Astrocyte (in vitro differentiated cells and primary cell): ENCODE measurements around the gene ANKRD11. TPM values are rescaled to one million over a fixed set of nuclear protein-coding genes. Genes with fewer than 3 reads are reported as not detected.

Source experiments
- DNase-seq: peaks from one replicate; pipeline ENCODE4 v3.0.0-alpha.2; 2010; ENCODE audit warnings: low read depth
- FAIRE-seq: peaks from 2 replicates; lab custom pipeline; 2011; peaks lifted over from hg19 to GRCh38; lab: Jason Lieb, UNC
- H2AFZ ChIP-seq: 2 replicates; pipeline ENCODE4 v1.6.0; 2012; ENCODE audit warnings: low read depth, low read length, inconsistent platforms
- H3K27ac ChIP-seq: 2 replicates; pipeline ENCODE4 v1.5.1; 2011; ENCODE audit warnings: low read depth, low read length, inconsistent platforms
- H3K27me3 ChIP-seq: 2 replicates; pipeline ENCODE4 v1.6.0; 2011; ENCODE audit warnings: low read length, inconsistent platforms; ENCODE audit not compliant: insufficient read depth
- H3K36me3 ChIP-seq: 2 replicates; pipeline ENCODE4 v1.5.1; 2011; ENCODE audit warnings: low read length, inconsistent platforms; ENCODE audit not compliant: insufficient read depth
- H3K4me1 ChIP-seq: 2 replicates; pipeline ENCODE4 v1.5.1; 2011; ENCODE audit warnings: low read length, inconsistent platforms; ENCODE audit not compliant: insufficient read depth
- H3K4me2 ChIP-seq: 2 replicates; pipeline ENCODE4 v1.6.0; 2012; ENCODE audit warnings: low read length, inconsistent platforms
- H3K4me3 ChIP-seq: 2 replicates; pipeline ENCODE4 v1.5.1; 2011; ENCODE audit warnings: low read depth, mild to moderate bottlenecking, low read length, inconsistent platforms; ENCODE audit not compliant: insufficient read depth
- H3K79me2 ChIP-seq: 2 replicates; pipeline ENCODE4 v1.6.0; 2012; ENCODE audit warnings: mild to moderate bottlenecking, low read length, inconsistent platforms; ENCODE audit not compliant: insufficient read depth
- H3K9ac ChIP-seq: 2 replicates; pipeline ENCODE4 v1.6.0; 2012; ENCODE audit warnings: mild to moderate bottlenecking, low read length, inconsistent platforms
- H3K9me3 ChIP-seq: 2 replicates; pipeline ENCODE4 v1.5.1; 2012; ENCODE audit warnings: low read depth, mild to moderate bottlenecking, low read length, inconsistent platforms; ENCODE audit not compliant: insufficient read depth
- H4K20me1 ChIP-seq: 2 replicates; pipeline ENCODE4 v1.6.0; 2012; ENCODE audit warnings: low read length, inconsistent platforms; ENCODE audit not compliant: insufficient read depth
- H3K27ac Mint-ChIP-seq: one replicate; pipeline ENCODE4 v1.8.0; 2021; ENCODE audit warnings: mild to moderate bottlenecking, mixed read lengths; ENCODE audit not compliant: unreplicated experiment
- H3K27me3 Mint-ChIP-seq: one replicate; pipeline ENCODE4 v1.8.0; 2021; ENCODE audit warnings: low read depth, mixed read lengths; ENCODE audit not compliant: unreplicated experiment
- H3K36me3 Mint-ChIP-seq: one replicate; pipeline ENCODE4 v1.8.0; 2021; ENCODE audit warnings: low read depth, mixed read lengths; ENCODE audit not compliant: unreplicated experiment
- H3K4me1 Mint-ChIP-seq: one replicate; pipeline ENCODE4 v1.8.0; 2021; ENCODE audit warnings: low read depth, mixed read lengths; ENCODE audit not compliant: unreplicated experiment
- H3K4me3 Mint-ChIP-seq: one replicate; pipeline ENCODE4 v1.8.0; 2021; ENCODE audit warnings: mild to moderate bottlenecking, moderate library complexity, mixed read lengths; ENCODE audit not compliant: unreplicated experiment
- H3K9me3 Mint-ChIP-seq: one replicate; pipeline ENCODE4 v1.8.0; 2021; ENCODE audit warnings: mild to moderate bottlenecking, mixed read lengths; ENCODE audit not compliant: unreplicated experiment
- CTCF ChIP-seq: IDR thresholded peaks from 2 replicates; pipeline ENCODE4 v1.5.1; 2011; ENCODE audit warnings: low read depth, mild to moderate bottlenecking, inconsistent platforms, low read length, moderate library complexity; ENCODE audit not compliant: insufficient read depth
- EZH2 ChIP-seq: IDR thresholded peaks from 2 replicates; pipeline ENCODE4 v1.6.1; 2012; ENCODE audit warnings: mild to moderate bottlenecking, low read length, inconsistent platforms; ENCODE audit not compliant: insufficient read depth
- total RNA-seq: library from RNA; stranded (reverse); gene quantifications from 2 replicates; pipeline ENCODE4 v1.2.1, GENCODE V29; 2021

ANKRD11 gene
- total RNA-seq, 1 donor from 2014 or later: 213 TPM

- no peak for FAIRE-seq
- H3K4me1 ChIP-seq: no peaks in the 10 kb centered on the region
- H3K27ac Mint-ChIP-seq: no peak overlapping the region
- no peak overlapping the region for H2AFZ ChIP-seq
- H3K4me1 Mint-ChIP-seq: peaks cover 21% of the 10 kb centered on the region
- H3K27me3 ChIP-seq: no peaks in the 10 kb centered on the region
- H4K20me1 ChIP-seq: peaks cover 91% of the 10 kb centered on the region
- peaks cover 16% of the 10 kb centered on the region for H3K36me3 Mint-ChIP-seq
- H3K4me3 ChIP-seq: no peak overlapping the region
- no peak for TF ChIP-seq CTCF
- H3K27ac ChIP-seq: no peak overlapping the region
- no peaks in the 10 kb centered on the region for H3K9me3 ChIP-seq
- no peak overlapping the region for H3K9ac ChIP-seq
- DNase-seq: no peak
- H3K27me3 Mint-ChIP-seq: no peaks in the 10 kb centered on the region
- peaks cover 94% of the 10 kb centered on the region for H3K79me2 ChIP-seq
- no peaks in the 10 kb centered on the region for H3K9me3 Mint-ChIP-seq
- peaks cover 6% of the 10 kb centered on the region for H3K36me3 ChIP-seq
- H3K4me3 Mint-ChIP-seq: no peak overlapping the region
- no peak overlapping the region for H3K4me2 ChIP-seq
Observed at GRCh38 chr16:89295071-89295900, 195.1 kb downstream of the ANKRD11 start.

- Histone ChIP-seq H3K79me2 (peaks cover 86% of the 10 kb centered on the region), H3K36me3 (peaks cover 6% of the 10 kb centered on the region), H3K4me2 (no peak overlapping the region), H3K9ac (no peak overlapping the region), H3K27ac (no peak overlapping the region), H3K4me3 (no peak overlapping the region), H3K27me3 (no peaks in the 10 kb centered on the region), H2AFZ (no peak overlapping the region), H3K4me1 (no peaks in the 10 kb centered on the region), H3K9me3 (no peaks in the 10 kb centered on the region), H4K20me1 (peaks cover 90% of the 10 kb centered on the region)
- DNase-seq (no peak), FAIRE-seq (no peak)
- H3K9me3 Mint-ChIP-seq: no peaks in the 10 kb centered on the region
- H3K4me1 Mint-ChIP-seq: peaks cover 24% of the 10 kb centered on the region
- peaks cover 16% of the 10 kb centered on the region for H3K36me3 Mint-ChIP-seq
- H3K27ac Mint-ChIP-seq: no peak overlapping the region
- no peak overlapping the region for H3K4me3 Mint-ChIP-seq
- no peaks in the 10 kb centered on the region for H3K27me3 Mint-ChIP-seq
- TF ChIP-seq EZH2 (no peak), CTCF (no peak)
Observed at GRCh38 chr16:89294486-89294885, 195.9 kb downstream of the ANKRD11 start.
